Measurements from ENCODE around the gene ZSCAN30. TPM values are rescaled to one million over a fixed set of nuclear protein-coding genes. Genes with fewer than 3 reads are reported as not detected.

The ZSCAN30 gene
- total RNA-seq, 1 donor from 2014 or later: 13.3 TPM

- peaks cover 48% of the 10 kb centered on the region for H3K36me3 ChIP-seq
- intact Hi-C loops (cut with micrococcal nuclease): no loop called here
Observed at GRCh38 chr18:35331367-35332087, 41.5 kb upstream of the ZSCAN30 start.

GRCh38 chr18:35328868-35329267, 38.8 kb upstream of the ZSCAN30 start:
- no peaks in the 10 kb centered on the region for H3K27me3 ChIP-seq (ENCODE audit: low read depth)
- peaks cover 14% of the 10 kb centered on the region for H3K4me1 ChIP-seq
- no peak for TF ChIP-seq CTCF (IDR thresholded peaks at IDR 0.05; ENCODE audit: borderline replicate concordance)
- peaks cover 22% of the 10 kb centered on the region for H3K36me3 ChIP-seq
- intact Hi-C loops (cut with micrococcal nuclease): no loop called here
- no peak overlapping the region for H3K27ac ChIP-seq (replicated peaks)
- H3K9me3 ChIP-seq (replicated peaks): peaks cover 10% of the 10 kb centered on the region
- DNase-seq: no peak
- no peak overlapping the region for H3K4me3 ChIP-seq

More at GRCh38 chr18:35331367-35332087, 41.5 kb upstream of the ZSCAN30 start:
- peaks cover 10% of the 10 kb centered on the region for H3K9me3 ChIP-seq (replicated peaks)
- TF ChIP-seq CTCF (IDR thresholded peaks at IDR 0.05; ENCODE audit: borderline replicate concordance): no peak
- H3K27me3 ChIP-seq (ENCODE audit: low read depth): no peaks in the 10 kb centered on the region
- H3K27ac ChIP-seq (replicated peaks): no peak overlapping the region
- H3K4me3 ChIP-seq: no peak overlapping the region
- H3K4me1 ChIP-seq: peaks cover 31% of the 10 kb centered on the region
- DNase-seq: no peak

- TF ChIP-seq CTCF (IDR thresholded peaks at IDR 0.05; ENCODE audit: borderline replicate concordance): no peak
- intact Hi-C loops (cut with micrococcal nuclease): no loop called here
- Histone ChIP-seq H3K4me1 (peaks cover 4% of the 10 kb centered on the region), H3K27ac (replicated peaks) (no peak overlapping the region), H3K9me3 (replicated peaks) (peaks cover 10% of the 10 kb centered on the region), H3K4me3 (no peak overlapping the region), H3K27me3 (ENCODE audit: low read depth) (no peaks in the 10 kb centered on the region), H3K36me3 (peaks cover 4% of the 10 kb centered on the region)
- DNase-seq: no peak
Observed at GRCh38 chr18:35326695-35327387, 36.8 kb upstream of the ZSCAN30 start.

- H3K27me3 ChIP-seq (ENCODE audit: low read depth): no peaks in the 10 kb centered on the region
- H3K27ac ChIP-seq (replicated peaks): no peak overlapping the region
- no peak for TF ChIP-seq CTCF (IDR thresholded peaks at IDR 0.05; ENCODE audit: borderline replicate concordance)
- intact Hi-C loops (cut with micrococcal nuclease): no loop called here
- H3K36me3 ChIP-seq: no peaks in the 10 kb centered on the region
- no peak for DNase-seq
- H3K4me3 ChIP-seq: no peak overlapping the region
- no peaks in the 10 kb centered on the region for H3K4me1 ChIP-seq
- peaks cover 10% of the 10 kb centered on the region for H3K9me3 ChIP-seq (replicated peaks)
Observed at GRCh38 chr18:35324926-35325655, 35.1 kb upstream of the ZSCAN30 start.
